Tibial nerve (tissue), 4 donors: ENCODE measurements around the gene GOLGA8B. TPM values are rescaled to one million over a fixed set of nuclear protein-coding genes. Genes with fewer than 3 reads are reported as not detected.
"Not testable (repeated sequence)": the region's sequence is repeated elsewhere in the genome, so short reads cannot be mapped to it uniquely, and the experiment has no call there.

Source experiments
- DNase-seq, 2 donors: peaks; one replicate each; pipeline ENCODE4 v3.0.0-alpha.2; 2019; ENCODE audit warnings: low spot score in 2 of 2
- H3K27ac ChIP-seq, 4 donors: fragments of 200-600 bp; sonication (generic) in 3 of 4; one replicate each; pipeline ENCODE4 v1.5.1; 2017 to 2019; ENCODE audit warnings: mild to moderate bottlenecking in 1 of 4
- H3K27me3 ChIP-seq, 2 donors: fragments of 200-600 bp; sonication (generic) in 1 of 2; one replicate each; pipeline versions ENCODE4 v1.5.1 to v1.6.0; 2017 to 2019
- H3K36me3 ChIP-seq, 3 donors: fragments of 200-600 bp; sonication (generic); one replicate each; pipeline ENCODE4 v1.5.1; 2018 to 2019
- H3K4me1 ChIP-seq, 4 donors: fragments of 200-600 bp; sonication (generic) in 3 of 4; one replicate each; pipeline ENCODE4 v1.5.1; 2017 to 2019
- H3K4me3 ChIP-seq, 4 donors: fragments of 200-600 bp; sonication (generic) in 3 of 4; one replicate each; pipeline ENCODE4 v1.5.1; 2017 to 2019; ENCODE audit warnings: mild to moderate bottlenecking in 1 of 4, moderate library complexity in 1 of 4
- H3K9me3 ChIP-seq, 4 donors: fragments of 200-600 bp; sonication (generic) in 3 of 4; one replicate each; pipeline ENCODE4 v1.5.1; 2017 to 2019
- CTCF ChIP-seq, 5 experiments: fragments of 200-600 bp in 3 of 5; fragments of 450-650 bp in 2 of 5; sonication (generic) in 3 of 5; IDR thresholded peaks; one replicate each; pipeline ENCODE4 v1.5.1; 2016 to 2019; ENCODE audit warnings: antibody characterized with exemption in 5 of 5, mild to moderate bottlenecking in 3 of 5, moderate library complexity in 2 of 5
- EP300 ChIP-seq, 2 donors: sonication (generic); formaldehyde crosslinking; IDR thresholded peaks; one replicate each; pipeline ENCODE4 v1.6.1; 2017; ENCODE audit warnings: antibody characterized with exemption in 2 of 2, mild to moderate bottlenecking in 1 of 2
- POLR2A ChIP-seq, 2 donors: fragments of 450-650 bp; IDR thresholded peaks; one replicate each; pipeline ENCODE4 v1.6.1; 2017; ENCODE audit warnings: antibody characterized with exemption in 2 of 2, mild to moderate bottlenecking in 2 of 2, moderate library complexity in 2 of 2
- WGBS, 2 donors: methylation state at CpG; one replicate each; pipeline ENCODE4 v1.1.5; 2018; 5-methylcytosine and 5-hydroxymethylcytosine counted together
- total RNA-seq, 4 donors: library from RNA; depleted of rRNA; stranded (reverse); fragments of >200 nt; gene quantifications; one replicate each; pipeline ENCODE4 v1.1.0, GENCODE V29; 2016

GOLGA8B gene
- total RNA-seq, 4 donors from 2014 or later: 129 to 312 (median 147) TPM

DNA sequence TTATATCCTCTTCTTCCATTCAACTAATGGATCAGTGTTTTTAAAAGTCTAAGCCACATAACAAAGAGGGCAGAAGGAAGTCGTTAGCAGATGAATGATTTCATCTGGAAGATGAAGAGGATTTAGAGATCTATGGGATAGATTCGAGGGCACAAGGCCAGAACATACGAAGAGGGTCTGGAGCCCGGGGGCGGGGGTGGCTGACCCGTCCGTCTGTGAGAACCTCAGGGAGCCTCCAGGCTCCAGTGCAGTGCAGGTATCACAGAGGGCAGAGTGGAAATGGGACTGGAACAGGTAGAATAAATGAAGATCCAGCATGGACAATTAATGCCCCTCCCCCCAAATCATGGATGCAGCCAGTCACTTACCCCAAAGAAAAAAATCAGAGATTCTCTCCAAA lies 1.5 kb upstream of the GOLGA8B start:
- Histone ChIP-seq H3K27ac (no peak overlapping the region), H3K4me3 (no peak overlapping the region), H3K9me3 (no peaks in the 10 kb centered on the region), H3K27me3 (no peaks in the 10 kb centered on the region), H3K36me3 (no peaks in the 10 kb centered on the region), H3K4me1 (peaks cover 0 to 16% (median 0%) of the 10 kb centered on the region in 4 donors)
- DNase-seq: no peak
- WGBS, 2 donors: 58 to 59% methylated on average over 7 of the region's 7 CpGs
- no peak for TF ChIP-seq POLR2A (IDR thresholded peaks at IDR 0.05)
- TF ChIP-seq EP300 (IDR thresholded peaks at IDR 0.05): no peak
- TF ChIP-seq CTCF (IDR thresholded peaks at IDR 0.05): no peak

GRCh38 chr15:34584330-34584668 lies 848 bp upstream of the GOLGA8B start:
- Histone ChIP-seq H3K9me3 (no peaks in the 10 kb centered on the region), H3K27me3 (no peaks in the 10 kb centered on the region), H3K36me3 (no peaks in the 10 kb centered on the region), H3K4me3 (peak overlapping the region; percentile 63 to 93 (median 80)), H3K27ac (no peak overlapping the region), H3K4me1 (peaks cover 0 to 16% (median 0%) of the 10 kb centered on the region in 4 donors)
- DNase-seq: no peak
- 45 to 57% methylated on average over 8 to 13 of the region's 13 CpGs for WGBS, 2 donors
- TF ChIP-seq CTCF (IDR thresholded peaks at IDR 0.05) (no peak), EP300 (IDR thresholded peaks at IDR 0.05) (no peak)

- WGBS, 2 donors: 5 to 7% methylated on average over 31 to 54 of the region's 70 CpGs
- Histone ChIP-seq H3K4me1 (peaks cover 0 to 16% (median 0%) of the 10 kb centered on the region in 4 donors), H3K36me3 (no peaks in the 10 kb centered on the region), H3K27ac (peak overlapping the region in 2 of 4 donors; percentile 47 to 62), H3K9me3 (no peaks in the 10 kb centered on the region), H3K4me3 (peak overlapping the region; percentile 63 to 93 (median 80)), H3K27me3 (no peaks in the 10 kb centered on the region)
- DNase-seq: no peak
- TF ChIP-seq POLR2A (IDR thresholded peaks at IDR 0.05) (no peak), CTCF (IDR thresholded peaks at IDR 0.05) (no peak), EP300 (IDR thresholded peaks at IDR 0.05) (no peak)
These were observed 735 bp downstream of the GOLGA8B start for GRCh38 chr15:34582461-34583371.

GRCh38 chr15:34581687-34582460 lies 1.6 kb downstream of the GOLGA8B start:
- not testable (repeated sequence) for H3K27ac ChIP-seq, H3K36me3 ChIP-seq, H3K27me3 ChIP-seq, H3K9me3 ChIP-seq, DNase-seq
- Histone ChIP-seq H3K4me3 (peak overlapping the region; percentile 63 to 93 (median 80)), H3K4me1 (peaks cover 0 to 16% (median 0%) of the 10 kb centered on the region in 4 donors)
- WGBS, 2 donors: 72 to 82% methylated on average over 12 to 13 of the region's 15 CpGs

DNA sequence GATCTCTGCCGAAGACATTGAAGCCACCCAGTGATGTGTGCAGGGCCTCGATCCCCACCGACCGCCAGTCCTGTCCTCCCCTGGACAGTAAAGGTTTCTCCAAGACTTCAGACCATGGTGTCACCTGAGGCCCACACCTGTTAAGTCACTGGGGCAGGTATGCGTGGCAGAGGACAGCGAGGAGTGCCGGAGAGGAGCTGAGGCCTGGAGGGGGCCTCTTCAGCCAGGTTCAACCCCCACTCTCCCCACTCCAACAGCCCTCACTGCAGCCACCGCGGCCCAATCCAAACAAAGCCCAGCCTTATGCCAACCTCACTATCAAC lies 2.4 kb downstream of the GOLGA8B start:
- 87 to 91% methylated on average over 5 to 9 of the region's 9 CpGs for WGBS, 2 donors
- H3K36me3 ChIP-seq: no peaks in the 10 kb centered on the region
- H3K27ac ChIP-seq: no peak overlapping the region
- no peak overlapping the region for H3K4me3 ChIP-seq
- H3K27me3 ChIP-seq: no peaks in the 10 kb centered on the region
- DNase-seq: no peak
- no peak for TF ChIP-seq EP300 (IDR thresholded peaks at IDR 0.05)
- no peak for TF ChIP-seq CTCF (IDR thresholded peaks at IDR 0.05)
- TF ChIP-seq POLR2A (IDR thresholded peaks at IDR 0.05): no peak
- H3K9me3 ChIP-seq: no peaks in the 10 kb centered on the region
- H3K4me1 ChIP-seq: peaks cover 0 to 16% (median 0%) of the 10 kb centered on the region in 4 donors

DNA sequence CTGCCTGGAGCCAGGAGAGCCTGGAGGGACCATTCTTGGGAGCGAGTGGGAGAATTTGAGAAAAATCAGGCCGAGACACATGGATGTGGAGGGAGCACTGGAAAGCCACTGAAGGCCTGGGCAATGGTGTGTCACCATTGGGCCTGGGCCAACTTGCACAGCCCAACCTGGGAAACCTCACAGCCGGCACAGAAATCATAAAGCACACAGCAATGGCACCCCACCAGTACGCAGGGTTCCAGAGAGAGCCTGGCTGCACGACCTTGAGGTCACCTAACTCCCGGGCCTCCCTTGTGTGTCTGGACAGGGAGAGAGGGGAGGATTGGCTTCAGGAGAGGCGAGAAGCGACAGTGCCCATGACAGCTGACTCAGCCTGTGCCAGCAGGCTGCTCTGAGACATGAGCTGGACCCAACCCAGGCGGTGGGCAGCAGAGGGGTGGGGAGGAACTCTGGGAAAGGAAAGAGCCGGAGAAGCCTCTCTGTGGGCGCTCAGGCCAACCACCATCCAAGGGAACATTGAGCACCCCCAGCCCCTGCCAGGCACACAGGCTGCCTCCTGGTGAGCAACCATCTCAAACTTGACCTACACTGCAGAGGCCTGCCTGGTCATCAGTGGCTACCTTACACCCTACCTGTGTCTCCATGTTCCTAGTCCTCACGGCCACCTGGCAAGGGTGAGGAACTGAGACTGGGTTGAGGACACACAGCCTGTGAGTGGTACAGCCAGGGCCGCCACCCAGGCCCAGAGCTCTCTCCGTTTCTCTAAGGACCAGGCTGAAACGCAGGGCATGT lies 3.0 kb downstream of the GOLGA8B start:
- peaks cover 0 to 16% (median 0%) of the 10 kb centered on the region in 4 donors for H3K4me1 ChIP-seq
- not testable (repeated sequence) for DNase-seq, H3K36me3 ChIP-seq, H3K27ac ChIP-seq, H3K27me3 ChIP-seq, H3K9me3 ChIP-seq, H3K4me3 ChIP-seq
- 84 to 89% methylated on average over 7 to 14 of the region's 15 CpGs for WGBS, 2 donors
